Gastrocnemius medialis (tissue), 4 donors: ENCODE results near the gene RAD50.

ENCODE experiments used
- POLR2A ChIP-seq, 2 donors: fragments of 450-650 bp; IDR thresholded peaks; one replicate each; pipeline ENCODE4 v1.6.1; 2017; ENCODE audit warnings: antibody characterized with exemption in 2 of 2, mild to moderate bottlenecking in 2 of 2, moderate library complexity in 2 of 2
- TF ChIP-seq, protein P1 (sequence below), 5 experiments: fragments of 450-650 bp in 3 of 5; fragments of 200-600 bp in 2 of 5; sonication (generic) in 2 of 5; IDR thresholded peaks in 4 of 5; conservative IDR thresholded peaks in 1 of 5; 1 replicate in 4 of 5; 2 replicates in 1 of 5; pipeline ENCODE4 v1.5.1; 2016 to 2019; ENCODE audit warnings: antibody characterized with exemption in 5 of 5, mild to moderate bottlenecking in 3 of 5, moderate library complexity in 3 of 5

DNA sequence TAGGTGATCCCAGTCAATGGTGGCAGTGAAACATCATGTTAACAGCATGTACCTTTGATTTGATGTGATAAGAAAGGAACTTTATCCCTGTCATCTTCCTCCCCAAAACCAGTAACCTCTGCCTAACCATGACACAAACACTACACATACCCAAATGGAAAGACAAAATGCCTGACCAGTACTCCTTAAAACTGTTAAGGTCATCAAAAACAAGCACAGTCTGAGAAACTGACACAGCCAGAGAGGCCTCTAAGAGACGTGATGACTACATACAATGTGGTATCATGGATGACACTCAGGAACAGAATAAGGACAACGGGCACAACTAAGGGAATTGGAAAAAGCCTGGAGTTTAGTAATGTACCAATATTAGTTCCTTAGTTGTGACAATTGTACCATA is 9.5 kb upstream of the RAD50 start:
- TF ChIP-seq, protein P1, sequence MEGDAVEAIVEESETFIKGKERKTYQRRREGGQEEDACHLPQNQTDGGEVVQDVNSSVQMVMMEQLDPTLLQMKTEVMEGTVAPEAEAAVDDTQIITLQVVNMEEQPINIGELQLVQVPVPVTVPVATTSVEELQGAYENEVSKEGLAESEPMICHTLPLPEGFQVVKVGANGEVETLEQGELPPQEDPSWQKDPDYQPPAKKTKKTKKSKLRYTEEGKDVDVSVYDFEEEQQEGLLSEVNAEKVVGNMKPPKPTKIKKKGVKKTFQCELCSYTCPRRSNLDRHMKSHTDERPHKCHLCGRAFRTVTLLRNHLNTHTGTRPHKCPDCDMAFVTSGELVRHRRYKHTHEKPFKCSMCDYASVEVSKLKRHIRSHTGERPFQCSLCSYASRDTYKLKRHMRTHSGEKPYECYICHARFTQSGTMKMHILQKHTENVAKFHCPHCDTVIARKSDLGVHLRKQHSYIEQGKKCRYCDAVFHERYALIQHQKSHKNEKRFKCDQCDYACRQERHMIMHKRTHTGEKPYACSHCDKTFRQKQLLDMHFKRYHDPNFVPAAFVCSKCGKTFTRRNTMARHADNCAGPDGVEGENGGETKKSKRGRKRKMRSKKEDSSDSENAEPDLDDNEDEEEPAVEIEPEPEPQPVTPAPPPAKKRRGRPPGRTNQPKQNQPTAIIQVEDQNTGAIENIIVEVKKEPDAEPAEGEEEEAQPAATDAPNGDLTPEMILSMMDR (IDR thresholded peaks at IDR 0.05 in 4 of 5, conservative IDR thresholded peaks at IDR 0.05 in 1 of 5), result no peak
- no peak for TF ChIP-seq POLR2A (IDR thresholded peaks at IDR 0.05)
